Breast epithelium (tissue), 4 donors: ENCODE measurements around the gene PHACTR3. TPM values are rescaled to one million over a fixed set of nuclear protein-coding genes. Genes with fewer than 3 reads are reported as not detected.

Experiments used
- DNase-seq, 2 donors: peaks; one replicate each; pipeline ENCODE4 v3.0.0-alpha.2; 2019; ENCODE audit warnings: low spot score in 2 of 2
- H3K27ac ChIP-seq, 2 donors: fragments of 200-600 bp; sonication (generic) in 1 of 2; one replicate each; pipeline ENCODE4 v1.5.1; 2016 to 2019; ENCODE audit warnings: mild to moderate bottlenecking in 1 of 2
- H3K27me3 ChIP-seq, 2 donors: fragments of 200-600 bp; sonication (generic) in 1 of 2; one replicate each; pipeline versions ENCODE4 v1.5.1 to v1.6.0; 2017 to 2019; ENCODE audit warnings: control low read depth in 1 of 2, mild to moderate bottlenecking in 1 of 2
- H3K36me3 ChIP-seq: fragments of 200-600 bp; one replicate; pipeline ENCODE4 v1.5.1; 2019
- H3K4me1 ChIP-seq, 2 donors: fragments of 200-600 bp; sonication (generic); one replicate each; pipeline ENCODE4 v1.5.1; 2016 to 2019; ENCODE audit warnings: control low read depth in 1 of 2
- H3K4me3 ChIP-seq, 3 donors: fragments of 200-600 bp; sonication (generic); 1 replicate in 2 of 3; 2 replicates in 1 of 3; pipeline ENCODE4 v1.5.1; 2016 to 2019; ENCODE audit warnings: mild to moderate bottlenecking in 3 of 3, moderate library complexity in 2 of 3
- H3K9me3 ChIP-seq, 2 donors: fragments of 200-600 bp; sonication (generic) in 1 of 2; one replicate each; pipeline ENCODE4 v1.5.1; 2016 to 2019; ENCODE audit warnings: control low read depth in 1 of 2
- POLR2A ChIP-seq: fragments of 450-650 bp; IDR thresholded peaks from one replicate; pipeline ENCODE4 v1.6.1; 2016; ENCODE audit warnings: antibody characterized with exemption, mild to moderate bottlenecking, moderate library complexity
- POLR2AphosphoS5 ChIP-seq, 3 donors: sonication (generic); formaldehyde crosslinking; IDR thresholded peaks; one replicate each; pipeline ENCODE4 v1.6.1; 2017; ENCODE audit warnings: antibody characterized with exemption in 3 of 3
- intact Hi-C: fragments of 100-400 bp; cut with DNase I; formaldehyde crosslinking; loops from one replicate; pipeline ENCODE4 v1.15.1; 2023; ENCODE audit warnings: low total_unique reads
- total RNA-seq, 3 donors: library from RNA; depleted of rRNA; stranded (reverse); fragments of >200 nt; gene quantifications; one replicate each; pipeline ENCODE4 v1.1.0, GENCODE V29; 2016
- TF ChIP-seq, protein P1 (sequence below), 3 donors: fragments of 450-650 bp; IDR thresholded peaks; one replicate each; pipeline ENCODE4 v1.5.1; 2016 to 2017; ENCODE audit warnings: antibody characterized with exemption in 3 of 3, mild to moderate bottlenecking in 3 of 3, moderate library complexity in 3 of 3

PHACTR3 gene
- total RNA-seq, 3 donors from 2014 or later: 0.16 to 0.33 (median 0.29) TPM

DNA sequence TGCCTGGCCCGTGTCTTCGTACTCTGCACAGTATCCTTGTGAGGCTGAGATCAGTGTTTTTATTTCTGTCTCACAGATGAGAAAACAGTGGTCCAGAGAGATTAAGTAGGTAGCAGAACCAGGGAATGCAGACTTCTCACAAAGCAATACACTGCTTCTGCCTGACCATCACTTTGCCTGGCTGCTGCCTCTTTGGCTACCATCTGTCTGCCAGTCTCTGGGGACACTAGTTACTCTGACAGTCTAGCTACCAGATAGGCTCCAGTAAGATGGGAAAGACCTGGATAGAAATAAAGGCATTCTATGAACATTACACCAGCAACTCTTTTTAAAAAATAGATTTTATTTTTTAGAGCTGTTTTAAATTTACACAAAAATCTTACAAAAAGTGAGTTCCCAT lies 96.9 kb downstream of the PHACTR3 start:
- Histone ChIP-seq H3K27ac (no peak overlapping the region), H3K4me3 (no peak overlapping the region), H3K36me3 (no peaks in the 10 kb centered on the region), H3K4me1 (no peaks in the 10 kb centered on the region), H3K27me3 (peaks cover 0 to 18% of the 10 kb centered on the region in 2 donors), H3K9me3 (no peaks in the 10 kb centered on the region)
- intact Hi-C loops: loop anchor here (5.0 kb wide), 1 partner anchor 874 kb away; no protein-coding TSS in a partner anchor
- TF ChIP-seq POLR2A (no peak), POLR2AphosphoS5 (IDR thresholded peaks at IDR 0.05) (no peak)
- TF ChIP-seq, protein P1, sequence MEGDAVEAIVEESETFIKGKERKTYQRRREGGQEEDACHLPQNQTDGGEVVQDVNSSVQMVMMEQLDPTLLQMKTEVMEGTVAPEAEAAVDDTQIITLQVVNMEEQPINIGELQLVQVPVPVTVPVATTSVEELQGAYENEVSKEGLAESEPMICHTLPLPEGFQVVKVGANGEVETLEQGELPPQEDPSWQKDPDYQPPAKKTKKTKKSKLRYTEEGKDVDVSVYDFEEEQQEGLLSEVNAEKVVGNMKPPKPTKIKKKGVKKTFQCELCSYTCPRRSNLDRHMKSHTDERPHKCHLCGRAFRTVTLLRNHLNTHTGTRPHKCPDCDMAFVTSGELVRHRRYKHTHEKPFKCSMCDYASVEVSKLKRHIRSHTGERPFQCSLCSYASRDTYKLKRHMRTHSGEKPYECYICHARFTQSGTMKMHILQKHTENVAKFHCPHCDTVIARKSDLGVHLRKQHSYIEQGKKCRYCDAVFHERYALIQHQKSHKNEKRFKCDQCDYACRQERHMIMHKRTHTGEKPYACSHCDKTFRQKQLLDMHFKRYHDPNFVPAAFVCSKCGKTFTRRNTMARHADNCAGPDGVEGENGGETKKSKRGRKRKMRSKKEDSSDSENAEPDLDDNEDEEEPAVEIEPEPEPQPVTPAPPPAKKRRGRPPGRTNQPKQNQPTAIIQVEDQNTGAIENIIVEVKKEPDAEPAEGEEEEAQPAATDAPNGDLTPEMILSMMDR (IDR thresholded peaks at IDR 0.05): no peak
- no peak for DNase-seq

DNA sequence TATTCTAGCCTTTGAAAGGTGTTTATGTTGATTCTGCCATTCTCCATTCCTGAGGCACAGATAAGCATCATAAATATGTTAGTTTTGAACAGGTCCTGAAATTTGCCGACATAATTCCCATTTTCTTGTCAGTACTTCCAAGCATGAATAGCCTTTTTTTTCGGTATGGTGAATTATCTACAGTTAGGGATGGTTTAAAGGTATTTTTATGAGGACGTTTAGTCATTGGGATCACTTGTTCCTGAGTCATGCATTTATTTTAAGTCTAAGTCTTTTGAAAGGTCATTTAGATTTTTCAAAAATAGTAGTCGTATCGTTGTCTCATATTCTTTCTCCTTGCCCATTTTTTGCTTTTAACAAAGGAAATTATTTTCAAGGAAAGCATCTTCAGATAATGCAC lies 98.7 kb downstream of the PHACTR3 start:
- Histone ChIP-seq H3K36me3 (no peaks in the 10 kb centered on the region), H3K4me1 (no peaks in the 10 kb centered on the region), H3K4me3 (no peak overlapping the region), H3K9me3 (no peaks in the 10 kb centered on the region), H3K27ac (no peak overlapping the region), H3K27me3 (peaks cover 0 to 12% of the 10 kb centered on the region in 2 donors)
- DNase-seq: no peak
- intact Hi-C loops: loop anchor here (5.0 kb wide), 1 partner anchor 876 kb away; no protein-coding TSS in a partner anchor
- TF ChIP-seq POLR2A (no peak), POLR2AphosphoS5 (IDR thresholded peaks at IDR 0.05) (no peak)
- TF ChIP-seq, protein P1 (IDR thresholded peaks at IDR 0.05): no peak

DNA sequence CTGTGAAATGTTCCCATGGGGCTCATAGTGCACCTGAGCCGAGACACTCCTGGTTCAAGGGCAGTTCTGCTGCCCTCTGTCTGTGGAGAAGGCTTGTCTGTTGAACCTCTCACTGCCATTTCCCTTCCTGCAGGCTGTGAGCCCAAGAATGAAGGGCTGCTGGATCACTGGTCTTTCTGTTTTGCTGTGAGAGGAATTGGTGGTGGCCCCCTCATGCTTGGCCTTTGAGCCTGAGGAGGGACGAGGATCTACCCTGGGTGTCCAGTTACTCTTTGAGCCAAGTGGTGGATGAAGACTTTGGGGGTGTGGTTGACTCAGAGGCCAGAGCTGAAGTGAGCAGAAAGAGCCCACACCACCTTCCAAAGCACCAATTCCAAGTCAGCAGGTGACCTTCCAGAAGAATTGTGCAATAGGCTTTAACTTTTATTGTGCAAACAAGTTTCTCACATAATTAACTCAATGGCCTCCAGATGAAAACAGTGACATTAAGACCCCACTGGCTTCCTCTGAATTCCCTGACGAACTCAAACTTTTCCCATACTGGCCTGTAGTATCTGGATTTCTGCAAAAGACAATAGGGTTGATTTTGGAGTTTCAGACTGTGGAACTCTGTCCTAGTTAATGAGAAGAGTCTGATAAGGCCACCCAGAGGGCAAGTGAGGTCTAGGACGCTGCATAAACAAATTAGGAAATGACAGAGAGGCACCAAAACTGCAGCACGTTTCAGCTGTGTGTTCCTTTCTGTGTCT lies 101.5 kb downstream of the PHACTR3 start:
- Histone ChIP-seq H3K27me3 (peaks cover 0 to 12% of the 10 kb centered on the region in 2 donors), H3K9me3 (no peaks in the 10 kb centered on the region), H3K4me1 (no peaks in the 10 kb centered on the region), H3K4me3 (no peak overlapping the region), H3K36me3 (no peaks in the 10 kb centered on the region), H3K27ac (no peak overlapping the region)
- no peak for DNase-seq
- TF ChIP-seq POLR2A (no peak), POLR2AphosphoS5 (IDR thresholded peaks at IDR 0.05) (no peak)
- TF ChIP-seq, protein P1 (IDR thresholded peaks at IDR 0.05): no peak
- intact Hi-C loops: no loop called here

DNA sequence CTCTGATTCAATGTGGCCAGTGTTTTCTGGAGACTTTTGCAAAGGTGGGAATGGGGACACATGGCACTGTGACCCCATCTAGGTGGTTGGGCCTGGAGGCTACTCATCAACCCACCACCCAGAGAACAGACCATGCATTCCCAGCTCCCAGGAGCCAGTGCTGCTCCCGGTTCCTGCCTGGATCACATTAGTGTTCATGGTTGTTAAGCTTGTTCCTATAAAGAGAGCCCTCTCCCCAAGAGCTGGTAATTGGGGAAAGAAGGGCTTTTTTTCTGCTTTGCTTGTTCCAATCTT lies 102.0 kb downstream of the PHACTR3 start:
- no peaks in the 10 kb centered on the region for H3K9me3 ChIP-seq
- intact Hi-C loops: no loop called here
- DNase-seq: no peak
- peaks cover 0 to 12% of the 10 kb centered on the region in 2 donors for H3K27me3 ChIP-seq
- no peak overlapping the region for H3K27ac ChIP-seq
- H3K36me3 ChIP-seq: no peaks in the 10 kb centered on the region
- no peak overlapping the region for H3K4me3 ChIP-seq
- TF ChIP-seq POLR2A: no peak
- no peak for TF ChIP-seq POLR2AphosphoS5 (IDR thresholded peaks at IDR 0.05)
- TF ChIP-seq, protein P1 (IDR thresholded peaks at IDR 0.05): no peak
- no peaks in the 10 kb centered on the region for H3K4me1 ChIP-seq

DNA sequence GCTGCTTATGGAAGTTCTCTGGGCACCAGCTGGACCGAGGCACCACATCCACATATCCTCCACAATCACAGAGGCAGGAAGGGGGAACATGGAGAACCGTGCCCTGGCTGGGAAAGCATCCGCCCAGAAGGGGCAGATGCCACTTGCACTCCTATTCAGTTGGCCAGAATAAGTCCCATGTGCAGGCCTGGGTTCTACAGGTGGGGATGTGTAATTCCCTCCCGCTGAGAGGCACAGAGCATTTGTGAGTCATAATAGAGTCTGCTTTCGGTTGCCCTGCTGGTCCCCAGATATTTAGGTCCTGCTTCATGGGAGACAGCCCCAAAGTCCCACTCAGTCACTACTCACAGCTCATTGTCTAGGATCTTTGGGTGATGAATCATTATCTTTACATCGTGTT lies 104.0 kb downstream of the PHACTR3 start:
- no peak for DNase-seq
- peaks cover 4 to 14% of the 10 kb centered on the region in 2 donors for H3K9me3 ChIP-seq
- no peak overlapping the region for H3K27ac ChIP-seq
- no peaks in the 10 kb centered on the region for H3K4me1 ChIP-seq
- TF ChIP-seq POLR2AphosphoS5 (IDR thresholded peaks at IDR 0.05): no peak
- TF ChIP-seq POLR2A: no peak
- no peak overlapping the region for H3K4me3 ChIP-seq
- peaks cover 0 to 3% of the 10 kb centered on the region in 2 donors for H3K27me3 ChIP-seq
- H3K36me3 ChIP-seq: no peaks in the 10 kb centered on the region
- intact Hi-C loops: no loop called here
